ENCODE results near the gene MAVS. TPM values are rescaled to one million over a fixed set of nuclear protein-coding genes. Genes with fewer than 3 reads are reported as not detected.
"Not testable (repeated sequence)": the region's sequence is repeated elsewhere in the genome, so short reads cannot be mapped to it uniquely, and the experiment has no call there.

MAVS gene
- total RNA-seq, 1 donor from 2014 or later = 47.0 TPM

GRCh38 chr20:3904224-3904623 is 57.6 kb downstream of the MAVS start:
- Mint-ChIP-seq H3K9me3 (ENCODE audit: unreplicated experiment) (no peaks in the 10 kb centered on the region), H3K4me1 (ENCODE audit: unreplicated experiment) (peaks cover 48% of the 10 kb centered on the region), H3K27ac (ENCODE audit: unreplicated experiment) (peak overlapping the region; percentile 14), H3K4me3 (ENCODE audit: unreplicated experiment) (no peak overlapping the region), H3K36me3 (ENCODE audit: unreplicated experiment) (peaks cover 9% of the 10 kb centered on the region), H3K27me3 (ENCODE audit: unreplicated experiment) (no peaks in the 10 kb centered on the region)
- no peak for DNase-seq (ENCODE audit: extremely low spot score, unreplicated experiment)
- no peak for TF ChIP-seq CTCF (IDR thresholded peaks at IDR 0.05)

GRCh38 chr20:3904857-3905256 is 58.2 kb downstream of the MAVS start:
- no peak overlapping the region for H3K4me3 Mint-ChIP-seq (ENCODE audit: unreplicated experiment)
- H3K4me1 Mint-ChIP-seq (ENCODE audit: unreplicated experiment) = peaks cover 42% of the 10 kb centered on the region
- no peaks in the 10 kb centered on the region for H3K9me3 Mint-ChIP-seq (ENCODE audit: unreplicated experiment)
- H3K36me3 Mint-ChIP-seq (ENCODE audit: unreplicated experiment) = peaks cover 10% of the 10 kb centered on the region
- H3K27ac Mint-ChIP-seq (ENCODE audit: unreplicated experiment) = no peak overlapping the region
- no peak for DNase-seq (ENCODE audit: extremely low spot score, unreplicated experiment)
- H3K27me3 Mint-ChIP-seq (ENCODE audit: unreplicated experiment) = no peaks in the 10 kb centered on the region
- TF ChIP-seq CTCF (IDR thresholded peaks at IDR 0.05) = no peak

- not testable (repeated sequence) for H3K9me3 Mint-ChIP-seq (ENCODE audit: unreplicated experiment); H3K27ac Mint-ChIP-seq (ENCODE audit: unreplicated experiment); H3K4me3 Mint-ChIP-seq (ENCODE audit: unreplicated experiment); H3K27me3 Mint-ChIP-seq (ENCODE audit: unreplicated experiment); DNase-seq (ENCODE audit: extremely low spot score, unreplicated experiment)
- peaks cover 24% of the 10 kb centered on the region for H3K4me1 Mint-ChIP-seq (ENCODE audit: unreplicated experiment)
- peaks cover 27% of the 10 kb centered on the region for H3K36me3 Mint-ChIP-seq (ENCODE audit: unreplicated experiment)
Measured at GRCh38 chr20:3906744-3907721, 60.4 kb downstream of the MAVS start.

GRCh38 chr20:3908667-3909066 is 62.0 kb downstream of the MAVS start:
- no peak for DNase-seq (ENCODE audit: extremely low spot score, unreplicated experiment)
- Mint-ChIP-seq H3K36me3 (ENCODE audit: unreplicated experiment) (peaks cover 34% of the 10 kb centered on the region), H3K27me3 (ENCODE audit: unreplicated experiment) (no peaks in the 10 kb centered on the region), H3K4me1 (ENCODE audit: unreplicated experiment) (peaks cover 15% of the 10 kb centered on the region), H3K9me3 (ENCODE audit: unreplicated experiment) (no peaks in the 10 kb centered on the region), H3K27ac (ENCODE audit: unreplicated experiment) (no peak overlapping the region), H3K4me3 (ENCODE audit: unreplicated experiment) (no peak overlapping the region)
- TF ChIP-seq CTCF (IDR thresholded peaks at IDR 0.05) = no peak

- Mint-ChIP-seq H3K9me3 (ENCODE audit: unreplicated experiment) (no peaks in the 10 kb centered on the region), H3K27ac (ENCODE audit: unreplicated experiment) (no peak overlapping the region), H3K4me3 (ENCODE audit: unreplicated experiment) (no peak overlapping the region)
Measured at GRCh38 chr20:3909952-3910366, 63.3 kb downstream of the MAVS start.

More at GRCh38 chr20:3909952-3910366, 63.3 kb downstream of the MAVS start:
- no peaks in the 10 kb centered on the region for H3K27me3 Mint-ChIP-seq (ENCODE audit: unreplicated experiment)
- H3K4me1 Mint-ChIP-seq (ENCODE audit: unreplicated experiment) = peaks cover 9% of the 10 kb centered on the region
- H3K36me3 Mint-ChIP-seq (ENCODE audit: unreplicated experiment) = peaks cover 43% of the 10 kb centered on the region
- no peak for TF ChIP-seq CTCF (IDR thresholded peaks at IDR 0.05)
- DNase-seq (ENCODE audit: extremely low spot score, unreplicated experiment) = no peak

All from osteocyte (in vitro differentiated cells).